H1 (cell line): ENCODE results near the gene P4HA1. TPM values are rescaled to one million over a fixed set of nuclear protein-coding genes. Genes with fewer than 3 reads are reported as not detected.

Source experiments
- CTCF ChIA-PET: fragments of 300-600 bp; sonication (Branson Sonifier 250); formaldehyde crosslinking; loops from one replicate; lab custom pipeline; 2021; ENCODE audit not compliant: partially characterized antibody; lab: Charles Lee
- POLR2A ChIA-PET: fragments of 300-600 bp; sonication (Branson Sonifier 250); formaldehyde crosslinking; loops from one replicate; lab custom pipeline; 2021; ENCODE audit warnings: inconsistent platforms; ENCODE audit not compliant: partially characterized antibody; lab: Charles Lee
- DNase-seq, 2 experiments: peaks; one replicate each; pipeline versions ENCODE4 v3.0.0 to v3.0.0-alpha.2; 2010 to 2022; ENCODE audit warnings: low spot score in 2 of 2, low read depth in 1 of 2, mixed read lengths in 1 of 2
- FAIRE-seq: peaks from 2 replicates; lab custom pipeline; 2011; peaks lifted over from hg19 to GRCh38; lab: Jason Lieb, UNC
- H2AFZ ChIP-seq: 2 replicates; pipeline ENCODE4 v1.8.1; 2012; ENCODE audit warnings: low read length, inconsistent platforms
- H2AK5ac ChIP-seq: 2 replicates; pipeline ENCODE4 v1.6.1; 2013; ENCODE audit warnings: low read depth, low read length
- H2BK120ac ChIP-seq: replicated peaks from 2 replicates; pipeline ENCODE3; 2013; ENCODE audit warnings: low read depth, low read length, inconsistent platforms
- H2BK12ac ChIP-seq: 2 replicates; pipeline ENCODE4 v1.6.1; 2013; ENCODE audit warnings: low read depth, low read length
- H2BK15ac ChIP-seq: 2 replicates; pipeline ENCODE4 v1.6.1; 2013; ENCODE audit warnings: low read length
- H2BK20ac ChIP-seq: 2 replicates; pipeline ENCODE4 v1.6.1; 2013; ENCODE audit warnings: low read length
- H2BK5ac ChIP-seq: 2 replicates; pipeline ENCODE4 v1.6.1; 2013; ENCODE audit warnings: low read depth, low read length
- H3K14ac ChIP-seq: 2 replicates; pipeline ENCODE4 v1.6.1; 2013; ENCODE audit warnings: inconsistent platforms; ENCODE audit not compliant: insufficient read length
- H3K18ac ChIP-seq: 2 replicates; pipeline ENCODE4 v1.6.1; 2013; ENCODE audit warnings: low read length; ENCODE audit errors: extremely low read depth
- H3K23ac ChIP-seq: 2 replicates; pipeline ENCODE4 v1.6.1; 2013; ENCODE audit warnings: inconsistent platforms; ENCODE audit not compliant: insufficient read length
- H3K23me2 ChIP-seq: 2 replicates; pipeline ENCODE4 v1.6.1; 2013; ENCODE audit warnings: low read depth, low read length
- H3K27ac ChIP-seq: 2 replicates; pipeline ENCODE4 v1.6.1; 2011; ENCODE audit warnings: low read depth, low read length, inconsistent platforms
- H3K27me3 ChIP-seq, 4 experiments: replicated peaks in 1 of 4; 1 replicate in 1 of 4; 2 replicates in 3 of 4; pipeline versions ENCODE4 v1.6.1 to v1.8.1; 2011 to 2013; ENCODE audit warnings: low read length in 3 of 4, mild to moderate bottlenecking in 3 of 4, inconsistent platforms in 2 of 4, mixed read lengths in 2 of 4, moderate library complexity in 1 of 4; ENCODE audit not compliant: control insufficient read depth in 3 of 4, insufficient read depth in 3 of 4; ENCODE audit errors: extremely low read depth in 1 of 4
- H3K36me3 ChIP-seq, 4 experiments: 2 replicates each; pipeline versions ENCODE4 v1.6.1 to v1.8.1; 2011 to 2013; ENCODE audit warnings: mild to moderate bottlenecking in 4 of 4, low read length in 3 of 4, moderate library complexity in 2 of 4, control low read depth in 1 of 4, inconsistent platforms in 1 of 4; ENCODE audit not compliant: insufficient read depth in 4 of 4, control insufficient read depth in 2 of 4
- H3K4ac ChIP-seq: replicated peaks from 2 replicates; pipeline ENCODE3; 2013; ENCODE audit warnings: low read length, low read depth, mixed read lengths, inconsistent platforms; ENCODE audit not compliant: insufficient read length
- H3K4me1 ChIP-seq, 4 experiments: replicated peaks in 1 of 4; 1 replicate in 1 of 4; 2 replicates in 3 of 4; pipeline versions ENCODE4 v1.6.1 to v1.8.1; 2011 to 2013; ENCODE audit warnings: low read length in 3 of 4, inconsistent platforms in 2 of 4, mixed read lengths in 1 of 4; ENCODE audit not compliant: insufficient read depth in 4 of 4, control insufficient read depth in 3 of 4
- H3K4me2 ChIP-seq, 2 experiments: 2 replicates each; pipeline versions ENCODE4 v1.6.1 to v1.8.1; 2011 to 2013; ENCODE audit warnings: low read depth in 2 of 2, low read length in 2 of 2, control low read depth in 1 of 2, inconsistent platforms in 1 of 2, mild to moderate bottlenecking in 1 of 2; ENCODE audit not compliant: insufficient read depth in 1 of 2
- H3K4me3 ChIP-seq, 4 experiments: fragments of 200-600, 300-600 bp in 1 of 4; sonication (generic), shearing (Covaris generic), sonication (Bioruptor Twin) in 1 of 4; 2 replicates each; pipeline versions ENCODE4 v1.5.1 to v1.8.1; 2011 to 2016; ENCODE audit warnings: low read length in 4 of 4, low read depth in 3 of 4, control low read depth in 2 of 4, inconsistent platforms in 2 of 4, mild to moderate bottlenecking in 2 of 4, mixed read lengths in 1 of 4, moderate library complexity in 1 of 4; ENCODE audit not compliant: insufficient read depth in 2 of 4; ENCODE audit errors: extremely low read depth in 1 of 4
- H3K56ac ChIP-seq: replicated peaks from 2 replicates; pipeline ENCODE3; 2013; ENCODE audit warnings: low read depth, mild to moderate bottlenecking, mixed read lengths, low read length, inconsistent platforms; ENCODE audit not compliant: insufficient read length
- H3K79me1 ChIP-seq: 2 replicates; pipeline ENCODE4 v1.6.1; 2013; ENCODE audit warnings: low read depth, low read length, control low read depth
- H3K79me2 ChIP-seq, 2 experiments: 2 replicates each; pipeline versions ENCODE4 v1.6.1 to v1.8.1; 2012 to 2013; ENCODE audit warnings: low read length in 2 of 2, mild to moderate bottlenecking in 2 of 2, inconsistent platforms in 1 of 2; ENCODE audit not compliant: insufficient read depth in 2 of 2, control insufficient read depth in 1 of 2
- H3K9ac ChIP-seq, 4 experiments: replicated peaks in 1 of 4; 1 replicate in 1 of 4; 2 replicates in 3 of 4; pipeline versions ENCODE4 v1.6.1 to v1.8.1; 2011 to 2013; ENCODE audit warnings: low read depth in 3 of 4, low read length in 3 of 4, control low read depth in 2 of 4, mild to moderate bottlenecking in 2 of 4, moderate library complexity in 2 of 4, inconsistent platforms in 1 of 4; ENCODE audit errors: extremely low read depth in 1 of 4
- H3K9me3 ChIP-seq, 2 experiments: 2 replicates each; pipeline versions ENCODE4 v1.6.1 to v1.8.1; 2012 to 2013; ENCODE audit warnings: mild to moderate bottlenecking in 2 of 2, moderate library complexity in 2 of 2, control low read depth in 1 of 2, inconsistent platforms in 1 of 2, low read depth in 1 of 2, low read length in 1 of 2, mixed read lengths in 1 of 2; ENCODE audit not compliant: insufficient read depth in 2 of 2
- H4K20me1 ChIP-seq, 2 experiments: replicated peaks in 1 of 2; 2 replicates each; pipeline versions ENCODE3 to v1.8.1; 2011 to 2013; ENCODE audit warnings: inconsistent platforms in 2 of 2, low read length in 2 of 2, mild to moderate bottlenecking in 1 of 2; ENCODE audit not compliant: insufficient read depth in 2 of 2, control insufficient read depth in 1 of 2
- H4K5ac ChIP-seq: 2 replicates; pipeline ENCODE4 v1.6.1; 2013; ENCODE audit warnings: low read length, low read depth, mixed read lengths, inconsistent platforms; ENCODE audit not compliant: insufficient read length
- H4K8ac ChIP-seq: 2 replicates; pipeline ENCODE4 v1.8.0; 2013; ENCODE audit warnings: mild to moderate bottlenecking, moderate library complexity, low read length, inconsistent platforms; ENCODE audit not compliant: insufficient read depth; ENCODE audit errors: extremely low read depth
- H4K91ac ChIP-seq: replicated peaks from 2 replicates; pipeline ENCODE3; 2013; ENCODE audit warnings: low read length, mixed read lengths, inconsistent platforms; ENCODE audit not compliant: insufficient read length
- BACH1 ChIP-seq: IDR thresholded peaks from 2 replicates; pipeline ENCODE4 v1.6.1; 2012; ENCODE audit warnings: low read length, improper control_type of control experiment
- CEBPB ChIP-seq: IDR thresholded peaks from 2 replicates; pipeline ENCODE4 v1.6.1; 2012; ENCODE audit warnings: low read depth, low read length
- CREB1 ChIP-seq: IDR thresholded peaks from 2 replicates; pipeline ENCODE4 v1.6.1; 2012; ENCODE audit warnings: inconsistent platforms
- EP300 ChIP-seq, 2 experiments: IDR thresholded peaks; 1 replicate in 1 of 2; 2 replicates in 1 of 2; pipeline ENCODE4 v1.6.1; 2011 to 2012; ENCODE audit warnings: low read depth in 2 of 2, low read length in 2 of 2, mild to moderate bottlenecking in 2 of 2, borderline replicate concordance in 1 of 2, inconsistent platforms in 1 of 2, moderate library complexity in 1 of 2
- GTF2F1 ChIP-seq: IDR thresholded peaks from 2 replicates; pipeline ENCODE4 v1.6.1; 2012; ENCODE audit warnings: low read depth, low read length, improper control_type of control experiment, borderline replicate concordance
- HDAC2 ChIP-seq, 2 experiments: fragments of 300-600 bp in 1 of 2; sonication (generic) in 1 of 2; IDR thresholded peaks; 2 replicates each; pipeline ENCODE4 v1.6.1; 2011 to 2012; ENCODE audit warnings: low read depth in 2 of 2, low read length in 2 of 2, mild to moderate bottlenecking in 2 of 2, moderate library complexity in 2 of 2, borderline replicate concordance in 1 of 2, inconsistent platforms in 1 of 2
- MAFK ChIP-seq: IDR thresholded peaks from 2 replicates; pipeline ENCODE4 v1.6.1; 2012; ENCODE audit warnings: low read depth, mild to moderate bottlenecking, improper control_type of control experiment, low read length
- POLR2AphosphoS5 ChIP-seq: IDR thresholded peaks from 2 replicates; pipeline ENCODE4 v1.6.1; 2011; ENCODE audit warnings: low read depth, low read length
- POU5F1 ChIP-seq: IDR thresholded peaks from 2 replicates; pipeline ENCODE4 v1.6.1; 2011; ENCODE audit warnings: low read depth, mild to moderate bottlenecking, low read length, moderate library complexity
- SAP30 ChIP-seq: fragments of 300-600 bp; sonication (generic); IDR thresholded peaks from 2 replicates; pipeline ENCODE4 v1.7.1; 2012; ENCODE audit warnings: low read length, moderate library complexity, mild to moderate bottlenecking, inconsistent platforms; ENCODE audit not compliant: insufficient read depth, insufficient replicate concordance
- SIN3A ChIP-seq, 2 experiments: IDR thresholded peaks in 1 of 2; conservative IDR thresholded peaks in 1 of 2; 2 replicates each; pipeline ENCODE4 v1.6.1; 2011 to 2012; ENCODE audit warnings: low read length in 2 of 2, improper control_type of control experiment in 1 of 2, low read depth in 1 of 2, mild to moderate bottlenecking in 1 of 2
- YY1 ChIP-seq: IDR thresholded peaks from 2 replicates; pipeline ENCODE4 v1.6.1; 2011; ENCODE audit warnings: low read depth, mild to moderate bottlenecking, low read length
- WGBS, 2 experiments: shearing (Covaris generic) in 1 of 2; methylation state at CpG; one replicate each; pipeline versions ENCODE4 v1.1.6 to v1.1.7; 2013 to 2015; ENCODE audit warnings: low lambda C conversion rate in 2 of 2, mixed read lengths in 2 of 2, inconsistent platforms in 1 of 2, low coverage in 1 of 2, missing lambda C conversion rate in 1 of 2; ENCODE audit not compliant: insufficient replicate concordance in 2 of 2, insufficient coverage in 1 of 2, insufficient read length in 1 of 2; ENCODE audit errors: extremely low coverage in 1 of 2, missing lambda C conversion rate in 1 of 2; 5-methylcytosine and 5-hydroxymethylcytosine counted together
- polyA plus RNA-seq, 7 experiments: library from polyadenylated mRNA; depleted of rRNA in 3 of 7; stranded (reverse) in 5 of 7; unstranded in 2 of 7; fragments of >200 nt in 5 of 7; fragments of 200-250 nt in 2 of 7; gene quantifications; 1 replicate in 5 of 7; 2 replicates in 1 of 7; 4 replicates in 1 of 7; pipeline versions ENCODE4 v1.2.1 to v1.2.3, GENCODE V29; 2011 to 2013; ENCODE audit warnings: missing spikeins in 2 of 7, mixed read lengths in 2 of 7
- total RNA-seq: library from RNA; stranded (reverse); fragmentation: NEBNext Ultra II Directional; extraction: Animal tissue kit (Norgen Biotek cat#: 25700); gene quantifications from 2 replicates; pipeline ENCODE4 v1.2.1, GENCODE V29; 2021
- TF ChIP-seq, protein P1 (sequence below): IDR thresholded peaks from 2 replicates; pipeline ENCODE4 v1.6.1; 2011; ENCODE audit warnings: low read depth, mild to moderate bottlenecking, low read length; ENCODE audit not compliant: insufficient read depth

Gene P4HA1
- total and polyA plus RNA-seq, 2 of the 8 experiments (the other 6 are each of a cell fraction or from before 2014, with no cell fraction given), result 12.0 to 25.7 TPM

DNA sequence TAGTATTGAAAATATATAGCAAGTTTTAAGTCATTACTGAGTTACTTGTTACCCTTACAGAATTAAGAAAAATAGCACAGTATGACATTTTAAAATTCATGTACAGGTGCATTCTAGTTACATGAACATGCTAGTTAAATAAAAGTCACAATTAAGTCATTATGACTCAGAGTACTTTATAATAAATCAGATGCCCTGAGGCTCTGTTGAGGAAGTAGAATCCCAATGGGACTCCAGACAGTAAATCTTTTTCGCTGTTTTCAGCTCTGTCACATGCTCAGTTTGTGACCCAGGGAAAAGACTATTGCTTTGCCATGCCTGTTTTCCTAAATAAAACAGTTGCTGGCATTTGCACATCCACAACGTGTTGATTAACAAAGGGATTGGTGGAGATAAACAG lies 34.6 kb upstream of the P4HA1 start:
- no peaks in the 10 kb centered on the region for H3K79me2 ChIP-seq
- H4K5ac ChIP-seq, result no peak overlapping the region
- H2BK20ac ChIP-seq, result no peak overlapping the region
- no peak overlapping the region for H3K56ac ChIP-seq
- H3K18ac ChIP-seq, result no peak overlapping the region
- no peak for FAIRE-seq
- H3K9me3 ChIP-seq, result no peaks in the 10 kb centered on the region
- no peak overlapping the region for H3K23ac ChIP-seq
- no peak overlapping the region for H3K4me3 ChIP-seq
- H3K79me1 ChIP-seq, result no peaks in the 10 kb centered on the region
- no peak overlapping the region for H2BK12ac ChIP-seq
- H2BK15ac ChIP-seq, result no peak overlapping the region
- H3K23me2 ChIP-seq, result no peaks in the 10 kb centered on the region
- peaks cover 12 to 46% (median 29%) of the 10 kb centered on the region in 4 experiments; a peak in 6 of 8 replicates for H3K36me3 ChIP-seq
- WGBS, 2 experiments, result 86% methylated on average over 2 of the region's 2 CpGs; no CpG with 5 or more reads in 1 of the 2 experiments
- ChIA-PET CTCF (interaction anchor here (0.6 to 1.1 kb wide), 2 partner anchors 7 to 29 kb away, joined by 3 to 4 read pairs; no protein-coding TSS in a partner anchor), POLR2A (interaction anchor here (0.8 kb wide), 1 partner anchor 21 kb away, joined by 3 read pairs; the partner anchor contains the start of gene NUDT13)
- no peak overlapping the region for H3K14ac ChIP-seq
- no peak overlapping the region for H4K91ac ChIP-seq
- H3K4me1 ChIP-seq, result no peaks in the 10 kb centered on the region
- H3K4ac ChIP-seq, result no peak overlapping the region
- H2AFZ ChIP-seq, result no peak overlapping the region
- no peak overlapping the region for H3K27ac ChIP-seq
- no peak for TF ChIP-seq BACH1
- TF ChIP-seq HDAC2 (IDR thresholded peaks at IDR 0.05; ENCODE audit: borderline replicate concordance in 1 of 2, low read depth in 2 of 2, low read length in 2 of 2), result no peak
- TF ChIP-seq SAP30, result no peak
- no peak for TF ChIP-seq POU5F1
- TF ChIP-seq SIN3A (conservative IDR thresholded peaks at IDR 0.05 in 1 of 2, IDR thresholded peaks at IDR 0.05 in 1 of 2; ENCODE audit: low read depth in 1 of 2, low read length in 2 of 2), result no peak
- no peak for TF ChIP-seq CEBPB
- no peak for TF ChIP-seq CREB1
- TF ChIP-seq EP300 (IDR thresholded peaks at IDR 0.05; ENCODE audit: borderline replicate concordance in 1 of 2, low read depth in 2 of 2, low read length in 2 of 2), result no peak
- TF ChIP-seq GTF2F1, result no peak
- TF ChIP-seq MAFK, result no peak
- TF ChIP-seq YY1, result no peak
- TF ChIP-seq, protein P1, sequence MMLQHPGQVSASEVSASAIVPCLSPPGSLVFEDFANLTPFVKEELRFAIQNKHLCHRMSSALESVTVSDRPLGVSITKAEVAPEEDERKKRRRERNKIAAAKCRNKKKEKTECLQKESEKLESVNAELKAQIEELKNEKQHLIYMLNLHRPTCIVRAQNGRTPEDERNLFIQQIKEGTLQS, result no peak
- no peak for TF ChIP-seq POLR2AphosphoS5
- H3K27me3 ChIP-seq, result no peaks in the 10 kb centered on the region
- no peak overlapping the region for H2BK120ac ChIP-seq
- H3K9ac ChIP-seq, result no peak overlapping the region
- H3K4me2 ChIP-seq, result no peak overlapping the region
- DNase-seq, result no peak
- no peaks in the 10 kb centered on the region for H4K20me1 ChIP-seq
- H2BK5ac ChIP-seq, result no peak overlapping the region
- H2AK5ac ChIP-seq, result no peak overlapping the region
- no peak overlapping the region for H4K8ac ChIP-seq
